Uterus (tissue), 4 donors: Measurements from ENCODE around the gene RIPK1. TPM values are rescaled to one million over a fixed set of nuclear protein-coding genes. Genes with fewer than 3 reads are reported as not detected.

ENCODE experiments used
- DNase-seq, 2 donors: peaks; one replicate each; pipeline ENCODE4 v3.0.0-alpha.2; 2019 to 2020
- H3K27ac ChIP-seq, 2 donors: fragments of 200-600 bp; sonication (generic); 1 replicate in 1 of 2; 2 replicates in 1 of 2; pipeline ENCODE4 v1.5.1; 2016 to 2018
- H3K27me3 ChIP-seq, 2 donors: fragments of 200-600 bp; sonication (generic); one replicate each; pipeline ENCODE4 v1.5.1; 2018 to 2019; ENCODE audit warnings: control low read depth in 1 of 2
- H3K36me3 ChIP-seq, 2 donors: fragments of 200-600 bp; sonication (generic); one replicate each; pipeline ENCODE4 v1.5.1; 2019; ENCODE audit warnings: control low read depth in 1 of 2
- H3K4me1 ChIP-seq, 2 donors: fragments of 200-600 bp; sonication (generic); one replicate each; pipeline ENCODE4 v1.5.1; 2018 to 2019; ENCODE audit warnings: control low read depth in 1 of 2
- H3K4me3 ChIP-seq, 2 donors: fragments of 200-600 bp; sonication (generic); 1 replicate in 1 of 2; 2 replicates in 1 of 2; pipeline ENCODE4 v1.5.1; 2018 to 2019; ENCODE audit warnings: mild to moderate bottlenecking in 1 of 2
- H3K9me3 ChIP-seq, 2 donors: fragments of 200-600 bp; sonication (generic); one replicate each; pipeline ENCODE4 v1.5.1; 2019; ENCODE audit warnings: control low read depth in 1 of 2
- POLR2A ChIP-seq, 2 donors: fragments of 450-650 bp; IDR thresholded peaks; one replicate each; pipeline ENCODE4 v1.6.1; 2016; ENCODE audit warnings: antibody characterized with exemption in 2 of 2, mild to moderate bottlenecking in 1 of 2, moderate library complexity in 1 of 2
- intact Hi-C: fragments of 100-400 bp; cut with DNase I; formaldehyde crosslinking; loops from one replicate; pipeline ENCODE4 v1.15.1; 2023; ENCODE audit warnings: low total_unique reads
- total RNA-seq, 4 donors: library from RNA; depleted of rRNA in 3 of 4; stranded (reverse); fragments of >200 nt in 3 of 4; gene quantifications; one replicate each; pipeline versions ENCODE4 v1.1.0 to v1.2.4, GENCODE V29; 2014 to 2023
- TF ChIP-seq, protein P1 (sequence below), 4 experiments: fragments of 200-600 bp in 2 of 4; fragments of 450-650 bp in 2 of 4; sonication (generic) in 2 of 4; IDR thresholded peaks; one replicate each; pipeline ENCODE4 v1.5.1; 2016 to 2019; ENCODE audit warnings: antibody characterized with exemption in 4 of 4, mild to moderate bottlenecking in 2 of 4, moderate library complexity in 1 of 4
- donor health status: DM: yes; HTN: yes; CAD: no.

The RIPK1 gene
- total RNA-seq, 4 donors from 2014 or later = 11.5 to 35.0 (median 30.1) TPM

DNA sequence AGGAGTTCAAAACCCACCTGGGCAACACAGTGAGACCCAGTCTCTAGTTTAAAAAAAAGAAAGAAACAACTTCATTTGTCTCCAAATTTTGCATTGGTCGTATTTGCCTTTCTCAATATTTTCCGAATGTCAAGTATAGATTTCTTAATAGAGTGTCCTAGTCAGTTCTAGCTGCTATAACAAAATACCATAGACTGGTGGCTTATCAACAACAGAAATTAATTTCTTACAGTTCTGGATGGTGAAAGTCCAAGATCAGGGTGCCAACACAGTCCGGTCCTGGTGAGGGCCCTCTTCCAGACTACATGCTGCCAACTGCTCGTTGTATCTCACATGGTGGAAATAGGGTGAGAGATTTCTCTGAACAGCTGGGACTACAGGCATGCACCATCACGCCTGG is 34.6 kb upstream of the RIPK1 start:
- DNase-seq = no peak
- Histone ChIP-seq H3K36me3 (no peaks in the 10 kb centered on the region), H3K27me3 (no peaks in the 10 kb centered on the region), H3K4me1 (no peaks in the 10 kb centered on the region), H3K27ac (no peak overlapping the region), H3K4me3 (no peak overlapping the region), H3K9me3 (no peaks in the 10 kb centered on the region)
- TF ChIP-seq POLR2A (IDR thresholded peaks at IDR 0.05) = no peak
- TF ChIP-seq, protein P1, sequence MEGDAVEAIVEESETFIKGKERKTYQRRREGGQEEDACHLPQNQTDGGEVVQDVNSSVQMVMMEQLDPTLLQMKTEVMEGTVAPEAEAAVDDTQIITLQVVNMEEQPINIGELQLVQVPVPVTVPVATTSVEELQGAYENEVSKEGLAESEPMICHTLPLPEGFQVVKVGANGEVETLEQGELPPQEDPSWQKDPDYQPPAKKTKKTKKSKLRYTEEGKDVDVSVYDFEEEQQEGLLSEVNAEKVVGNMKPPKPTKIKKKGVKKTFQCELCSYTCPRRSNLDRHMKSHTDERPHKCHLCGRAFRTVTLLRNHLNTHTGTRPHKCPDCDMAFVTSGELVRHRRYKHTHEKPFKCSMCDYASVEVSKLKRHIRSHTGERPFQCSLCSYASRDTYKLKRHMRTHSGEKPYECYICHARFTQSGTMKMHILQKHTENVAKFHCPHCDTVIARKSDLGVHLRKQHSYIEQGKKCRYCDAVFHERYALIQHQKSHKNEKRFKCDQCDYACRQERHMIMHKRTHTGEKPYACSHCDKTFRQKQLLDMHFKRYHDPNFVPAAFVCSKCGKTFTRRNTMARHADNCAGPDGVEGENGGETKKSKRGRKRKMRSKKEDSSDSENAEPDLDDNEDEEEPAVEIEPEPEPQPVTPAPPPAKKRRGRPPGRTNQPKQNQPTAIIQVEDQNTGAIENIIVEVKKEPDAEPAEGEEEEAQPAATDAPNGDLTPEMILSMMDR (IDR thresholded peaks at IDR 0.05) = no peak
- intact Hi-C loops = no loop called here

DNA sequence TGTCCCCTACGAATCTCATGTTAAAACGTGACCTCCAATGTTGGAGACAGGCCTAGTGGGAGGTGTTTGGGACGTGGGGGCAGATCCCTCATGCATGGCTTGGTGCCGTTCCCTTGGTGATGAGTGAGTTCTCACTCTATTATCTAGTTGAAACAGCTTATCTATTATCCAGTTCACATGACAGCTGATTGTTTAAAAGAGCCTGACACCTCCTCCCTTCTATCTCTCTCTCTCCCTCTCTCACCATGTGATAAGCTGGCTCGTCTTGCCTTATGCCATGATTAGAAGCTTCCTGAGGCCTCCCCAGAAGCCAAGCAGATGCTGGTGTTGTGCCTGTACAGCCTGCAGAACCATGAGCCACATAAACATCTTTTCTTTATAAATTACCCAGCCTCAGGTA is 32.9 kb upstream of the RIPK1 start:
- H3K9me3 ChIP-seq = no peaks in the 10 kb centered on the region
- TF ChIP-seq POLR2A (IDR thresholded peaks at IDR 0.05) = no peak
- H3K4me3 ChIP-seq = no peak overlapping the region
- no peaks in the 10 kb centered on the region for H3K4me1 ChIP-seq
- intact Hi-C loops = no loop called here
- H3K27ac ChIP-seq = no peak overlapping the region
- no peaks in the 10 kb centered on the region for H3K36me3 ChIP-seq
- no peaks in the 10 kb centered on the region for H3K27me3 ChIP-seq
- DNase-seq = no peak

DNA sequence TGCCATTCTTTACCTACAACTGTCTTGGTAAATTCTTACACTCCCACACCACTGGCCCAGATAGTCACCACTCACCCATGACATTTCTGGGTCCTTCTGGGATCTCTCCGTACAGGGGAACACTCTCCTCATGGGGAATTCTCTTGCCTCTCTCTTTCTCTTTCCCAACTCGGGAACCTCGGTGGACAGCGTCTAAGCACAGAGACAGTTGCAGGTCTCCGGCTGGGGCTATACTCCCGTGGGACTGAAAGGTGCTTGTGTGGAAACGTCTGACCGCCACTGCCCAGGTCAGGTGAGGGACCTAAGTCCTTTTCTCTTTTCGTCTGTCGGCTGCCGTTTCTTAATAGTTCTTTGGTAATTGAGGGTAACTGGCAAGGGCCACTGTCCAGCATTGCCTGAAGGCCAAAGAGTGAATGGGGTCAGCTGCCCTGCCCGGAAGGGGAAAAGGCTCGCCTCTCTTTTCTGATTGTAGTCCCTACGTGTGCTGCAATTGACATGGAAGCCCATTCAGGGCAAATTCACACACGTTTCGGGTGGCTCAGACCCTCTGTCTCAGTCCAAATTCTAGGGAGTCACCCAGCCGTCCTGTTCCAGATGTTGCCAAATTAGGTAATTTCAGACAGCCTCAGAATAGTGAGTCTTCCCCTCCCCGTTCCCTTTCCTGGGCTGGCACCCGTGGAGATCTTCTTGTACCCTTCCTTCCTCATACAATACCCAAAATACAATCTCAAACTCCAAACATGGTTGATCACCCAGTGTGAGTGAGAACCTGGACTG is 31.2 kb upstream of the RIPK1 start:
- no peak for DNase-seq
- no peaks in the 10 kb centered on the region for H3K27me3 ChIP-seq
- H3K9me3 ChIP-seq = no peaks in the 10 kb centered on the region
- no peak overlapping the region for H3K4me3 ChIP-seq
- H3K27ac ChIP-seq = no peak overlapping the region
- no peaks in the 10 kb centered on the region for H3K4me1 ChIP-seq
- no peak for TF ChIP-seq POLR2A (IDR thresholded peaks at IDR 0.05)
- TF ChIP-seq, protein P1 (IDR thresholded peaks at IDR 0.05) = no peak
- no peaks in the 10 kb centered on the region for H3K36me3 ChIP-seq
- intact Hi-C loops = no loop called here

DNA sequence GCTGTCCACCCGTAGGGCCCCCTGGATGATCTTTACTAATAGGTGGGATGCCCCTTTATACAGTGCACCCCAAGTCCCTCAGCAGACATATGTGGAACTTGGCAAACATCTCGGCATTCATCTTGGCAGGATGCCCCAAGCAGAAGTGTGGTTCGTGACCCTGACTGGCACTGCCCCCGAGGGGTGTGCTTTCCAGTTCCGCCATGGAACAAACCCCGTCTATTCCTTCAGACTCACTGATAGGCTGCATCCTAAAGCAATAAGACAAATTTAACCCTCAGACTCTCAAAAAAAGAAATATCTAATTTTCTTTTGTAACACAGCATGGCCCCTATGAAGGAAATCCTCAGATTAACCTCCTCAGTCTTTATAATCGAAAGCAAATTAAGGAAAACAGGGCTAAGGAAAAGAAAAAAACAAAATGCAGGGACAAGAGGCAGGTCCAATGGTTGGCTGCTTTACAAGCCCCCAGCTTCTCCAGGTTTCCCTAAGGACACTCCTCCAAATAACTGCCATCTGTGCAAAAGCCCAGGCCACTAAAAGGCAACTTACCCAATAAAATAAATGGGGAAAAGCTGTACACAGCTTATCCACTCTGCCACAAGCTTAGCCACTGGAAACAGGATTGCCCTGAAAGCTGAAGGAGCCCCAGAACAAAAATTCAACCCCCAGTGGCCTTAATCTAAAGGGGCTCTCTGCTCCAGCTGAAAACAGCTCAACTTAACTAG is 30.5 kb upstream of the RIPK1 start:
- no peak overlapping the region for H3K27ac ChIP-seq
- TF ChIP-seq, protein P1 (IDR thresholded peaks at IDR 0.05) = no peak
- no peak for TF ChIP-seq POLR2A (IDR thresholded peaks at IDR 0.05)
- no peak for DNase-seq
- H3K9me3 ChIP-seq = no peaks in the 10 kb centered on the region
- intact Hi-C loops = no loop called here
- no peaks in the 10 kb centered on the region for H3K27me3 ChIP-seq
- no peaks in the 10 kb centered on the region for H3K36me3 ChIP-seq
- H3K4me3 ChIP-seq = no peak overlapping the region
- no peaks in the 10 kb centered on the region for H3K4me1 ChIP-seq

DNA sequence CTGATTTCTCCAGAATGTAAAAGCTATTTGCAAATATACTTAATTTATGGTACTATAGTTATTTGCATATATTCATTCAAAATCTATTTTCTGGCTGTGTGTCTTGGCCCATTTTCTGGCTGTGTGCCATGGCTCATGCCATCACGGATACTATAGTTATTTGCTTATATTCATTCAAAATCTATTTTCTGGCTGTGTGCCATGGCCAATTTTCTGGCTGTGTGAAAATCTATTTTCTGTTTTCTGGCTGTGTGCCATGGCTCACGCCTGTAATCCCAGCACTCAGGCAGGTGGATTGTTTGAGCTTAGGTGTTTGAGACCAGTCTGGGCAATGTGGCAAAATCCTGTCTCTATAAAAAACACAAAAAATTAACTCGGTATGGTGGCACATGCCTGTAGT is 28.9 kb upstream of the RIPK1 start:
- Histone ChIP-seq H3K36me3 (no peaks in the 10 kb centered on the region), H3K4me3 (no peak overlapping the region), H3K27me3 (no peaks in the 10 kb centered on the region), H3K4me1 (no peaks in the 10 kb centered on the region), H3K9me3 (no peaks in the 10 kb centered on the region), H3K27ac (no peak overlapping the region)
- DNase-seq = no peak
- no peak for TF ChIP-seq POLR2A (IDR thresholded peaks at IDR 0.05)
- TF ChIP-seq, protein P1 (IDR thresholded peaks at IDR 0.05) = no peak
- intact Hi-C loops = no loop called here
